GM18909 (cell line): ENCODE data around the gene VSIG2.

ENCODE experiments used
- ATAC-seq: cut with Tn5 transposase; IDR thresholded peaks from one replicate; pipeline ENCODE4 v1.9.1; 2021; ENCODE audit warnings: mild to moderate bottlenecking; ENCODE audit not compliant: unreplicated experiment, poor library complexity

The VSIG2 gene

GRCh38 chr11:124766156-124766555, 14.1 kb upstream of the VSIG2 start:
- no peak for ATAC-seq

- ATAC-seq = peak; percentile 29
Observed at GRCh38 chr11:124763156-124763947, 11.3 kb upstream of the VSIG2 start.

GRCh38 chr11:124762624-124763155, 10.6 kb upstream of the VSIG2 start:
- ATAC-seq = peak; percentile 6

GRCh38 chr11:124762105-124762623, 10.1 kb upstream of the VSIG2 start, which contains the start of gene ESAM:
TSS of gene ESAM (minus strand) at chr11:124762290. CDS start at chr11:124762154, 136 bp downstream.
- peak; percentile 56 for ATAC-seq

GRCh38 chr11:124761301-124762104, 9.4 kb upstream of the VSIG2 start:
- ATAC-seq = no peak

- no peak for ATAC-seq
Observed at GRCh38 chr11:124760806-124761205, 8.8 kb upstream of the VSIG2 start.

GRCh38 chr11:124760205-124760652, 8.2 kb upstream of the VSIG2 start:
- ATAC-seq = no peak

GRCh38 chr11:124759266-124760204, 7.5 kb upstream of the VSIG2 start:
- ATAC-seq = no peak

- peak; percentile 65 for ATAC-seq
Observed at GRCh38 chr11:124758355-124759265, 6.6 kb upstream of the VSIG2 start.

GRCh38 chr11:124757320-124757719, 5.3 kb upstream of the VSIG2 start:
- no peak for ATAC-seq

GRCh38 chr11:124756753-124757227, 4.7 kb upstream of the VSIG2 start:
- no peak for ATAC-seq

GRCh38 chr11:124756033-124756752, 4.1 kb upstream of the VSIG2 start:
- no peak for ATAC-seq

- ATAC-seq = no peak
Observed at GRCh38 chr11:124754710-124755109, 2.7 kb upstream of the VSIG2 start.

- ATAC-seq = no peak
Observed at GRCh38 chr11:124754309-124754708, 2.3 kb upstream of the VSIG2 start.

GRCh38 chr11:124753624-124754023, 1.6 kb upstream of the VSIG2 start:
- ATAC-seq = no peak

- no peak for ATAC-seq
Observed at GRCh38 chr11:124753205-124753604, 1.1 kb upstream of the VSIG2 start.

- no peak for ATAC-seq
Observed at GRCh38 chr11:124752471-124753102, 532 bp upstream of the VSIG2 start.

- no peak for ATAC-seq
Observed at GRCh38 chr11:124751391-124751740, 689 bp downstream of the VSIG2 start.
